Sigmoid colon (tissue), 3 donors: ENCODE measurements around the gene ZBED3.

Experiments used
- CTCF ChIP-seq, 4 experiments: fragments of 450-650 bp in 3 of 4; fragments of 200-600 bp in 1 of 4; IDR thresholded peaks; one replicate each; pipeline ENCODE4 v1.5.1; 2016 to 2019; ENCODE audit warnings: antibody characterized with exemption in 4 of 4, mild to moderate bottlenecking in 3 of 4, moderate library complexity in 2 of 4
- POLR2A ChIP-seq, 2 donors: fragments of 450-650 bp; IDR thresholded peaks; one replicate each; pipeline ENCODE4 v1.6.1; 2016; ENCODE audit warnings: antibody characterized with exemption in 2 of 2, mild to moderate bottlenecking in 2 of 2, moderate library complexity in 2 of 2

GRCh38 chr5:77080905-77081304 is 6.2 kb downstream of the ZBED3 start:
- TF ChIP-seq CTCF (IDR thresholded peaks at IDR 0.05) (no peak), POLR2A (IDR thresholded peaks at IDR 0.05) (no peak)
